HepG2 (cell line): ENCODE measurements around the gene TULP4. TPM values are rescaled to one million over a fixed set of nuclear protein-coding genes. Genes with fewer than 3 reads are reported as not detected.

Experiments
- ATAC-seq: fragments of 200-7000 bp; cut with Tn5 transposase; 3 replicates; pipeline ENCODE4 v1.9.1; 2020; ENCODE audit warnings: mild to moderate bottlenecking, moderate library complexity
- BruUV-seq: library from RNA; stranded (reverse); fragments of 400-500 nt; replicated peaks from 2 replicates; lab custom pipeline; 2021; lab: Mats Ljungman, UMichigan
- CTCF ChIA-PET: fragments of 300-600 bp; formaldehyde crosslinking; extraction: SDS; loops from one replicate; lab custom pipeline; 2021; ENCODE audit warnings: low total read pairs, inconsistent platforms, low intra/inter-chr PET ratio; lab: Yijun Ruan, JAX
- POLR2A ChIA-PET: fragments of 350-600 bp; sonication (Branson Sonifier 250); formaldehyde crosslinking; loops from one replicate; lab custom pipeline; 2020; ENCODE audit warnings: antibody characterized with exemption, inconsistent platforms; lab: Yijun Ruan, JAX
- DNase-seq: peaks from one replicate; pipeline ENCODE4 v3.0.0-alpha.2; 2015; ENCODE audit warnings: low spot score
- FAIRE-seq: peaks from 3 replicates; lab custom pipeline; 2011; peaks lifted over from hg19 to GRCh38; lab: Jason Lieb, UNC
- H2AFZ ChIP-seq: one replicate; pipeline ENCODE4 v1.6.1; 2011; ENCODE audit warnings: low read length, inconsistent platforms
- H3K27ac ChIP-seq: fragments of 300-600 bp; 3 replicates; pipeline ENCODE4 v1.8.0; 2011; ENCODE audit warnings: mixed run types, mild to moderate bottlenecking, mixed read lengths, low read length, inconsistent platforms; ENCODE audit not compliant: insufficient read depth; ENCODE audit errors: extremely low read length
- H3K27me3 ChIP-seq, 2 experiments: fragments of 200-600 bp in 1 of 2; 2 replicates in 1 of 2; 3 replicates in 1 of 2; pipeline versions ENCODE4 v1.6.0 to v1.8.0; 2011; ENCODE audit warnings: low read length in 2 of 2, mild to moderate bottlenecking in 2 of 2, moderate library complexity in 2 of 2, inconsistent platforms in 1 of 2; ENCODE audit not compliant: insufficient read depth in 2 of 2, control insufficient read depth in 1 of 2
- H3K36me3 ChIP-seq, 2 experiments: fragments of 200-600 bp in 1 of 2; replicated peaks in 1 of 2; 2 replicates in 1 of 2; 3 replicates in 1 of 2; pipeline versions ENCODE4 v1.5.1 to v1.8.0; 2011; ENCODE audit warnings: low read length in 2 of 2, inconsistent platforms in 1 of 2; ENCODE audit not compliant: insufficient read depth in 2 of 2, control insufficient read depth in 1 of 2
- H3K4me1 ChIP-seq: 2 replicates; pipeline ENCODE4 v1.5.1; 2012; ENCODE audit warnings: low read length, inconsistent platforms; ENCODE audit not compliant: insufficient read depth
- H3K4me2 ChIP-seq: 2 replicates; pipeline ENCODE4 v1.6.0; 2011; ENCODE audit warnings: low read depth, low read length, inconsistent platforms
- H3K4me3 ChIP-seq, 3 experiments: fragments of 200-600 bp in 1 of 3; sonication (generic), shearing (Covaris generic) in 1 of 3; replicated peaks in 1 of 3; 2 replicates each; pipeline ENCODE4 v1.5.1; 2011 to 2016; ENCODE audit warnings: low read length in 3 of 3, inconsistent platforms in 2 of 3, low read depth in 2 of 3, mild to moderate bottlenecking in 2 of 3, control low read depth in 1 of 3, mixed read lengths in 1 of 3; ENCODE audit not compliant: insufficient read depth in 1 of 3
- H3K79me2 ChIP-seq: one replicate; pipeline ENCODE4 v1.6.1; 2011; ENCODE audit warnings: low read length, inconsistent platforms; ENCODE audit not compliant: insufficient read depth
- H3K9ac ChIP-seq: 2 replicates; pipeline ENCODE4 v1.6.0; 2011; ENCODE audit warnings: mild to moderate bottlenecking, low read depth, low read length, inconsistent platforms; ENCODE audit not compliant: insufficient read depth
- H3K9me3 ChIP-seq: 2 replicates; pipeline ENCODE4 v1.5.1; 2012; ENCODE audit warnings: mild to moderate bottlenecking, low read length
- H4K20me1 ChIP-seq: 2 replicates; pipeline ENCODE4 v1.6.0; 2011; ENCODE audit warnings: inconsistent platforms, mild to moderate bottlenecking, low read length, moderate library complexity; ENCODE audit not compliant: insufficient read depth
- BCL6 ChIP-seq: IDR thresholded peaks from 2 replicates; pipeline ENCODE4 v1.6.1; 2016; ENCODE audit warnings: missing genetic modification reagents, missing compliant biosample characterization
- MAFK ChIP-seq, 2 experiments: IDR thresholded peaks in 1 of 2; conservative IDR thresholded peaks in 1 of 2; 2 replicates each; pipeline ENCODE4 v1.6.1; 2011; ENCODE audit warnings: improper control_type of control experiment in 2 of 2, low read length in 2 of 2
- NR3C1 ChIP-seq: sonication (generic); formaldehyde crosslinking; IDR thresholded peaks from 2 replicates; pipeline ENCODE4 v1.4.0; 2020; ENCODE audit warnings: missing genetic modification reagents
- SYNCRIP ChIP-seq: fragments of 200-400 bp; formaldehyde crosslinking; IDR thresholded peaks from 2 replicates; pipeline ENCODE4 v1.6.1; 2018; ENCODE audit warnings: mild to moderate bottlenecking, low read depth, low read length; ENCODE audit not compliant: insufficient read depth
- ZBTB7B ChIP-seq: sonication (generic); formaldehyde crosslinking; IDR thresholded peaks from 2 replicates; pipeline ENCODE4 v1.4.0; 2020; ENCODE audit warnings: missing genetic modification reagents
- WGBS: methylation state at CpG from one replicate; pipeline ENCODE4 v1.1.6; 2017; ENCODE audit warnings: low lambda C conversion rate; 5-methylcytosine and 5-hydroxymethylcytosine counted together
- in situ Hi-C: cut with HindIII; loops from 2 replicates; pipeline ENCODE4 v1.10.0; 2017; ENCODE audit warnings: low pct_unique_long_range_greater_than_20kb; ENCODE audit not compliant: extremely low pct_ligation_motif_present
- intact Hi-C: fragments of 100-400 bp; cut with micrococcal nuclease; formaldehyde crosslinking; loops from one replicate; pipeline ENCODE4 v1.10.0; 2022; ENCODE audit not compliant: unreplicated experiment
- polyA plus RNA-seq, 8 experiments: library from polyadenylated mRNA; depleted of rRNA in 3 of 8; stranded (reverse) in 7 of 8; unstranded in 1 of 8; fragments of >200 nt; fragmentation: Illumina TruSeq in 4 of 8; extraction: Trizol in 4 of 8; gene quantifications; 2 replicates each; pipeline versions ENCODE4 v1.2.1 to v1.2.3, GENCODE V29; 2011 to 2016; ENCODE audit warnings: low read depth in 4 of 8, missing spikeins in 1 of 8, mixed read lengths in 1 of 8; ENCODE audit not compliant: insufficient read depth in 1 of 8
- total RNA-seq, 5 experiments: library from RNA; depleted of rRNA; stranded (reverse); fragments of >200 nt; fragmentation: Illumina TruSeq; extraction: Trizol; gene quantifications; 2 replicates each; pipeline ENCODE4 v1.2.3, GENCODE V29; 2016; ENCODE audit warnings: low read depth in 1 of 5

TULP4 gene
- total and polyA plus RNA-seq, 2 of the 13 experiments (the other 11 are each of a cell fraction or from before 2014, with no cell fraction given), result 21.1 to 122 TPM

- intact Hi-C loops, result no loop called here
- POLR2A ChIA-PET, result no interaction called here
- H3K9me3 ChIP-seq, result no peaks in the 10 kb centered on the region
- no peak for TF ChIP-seq NR3C1 (CRISPR knock-in tag)
- TF ChIP-seq SYNCRIP, result no peak
- TF ChIP-seq ZBTB7B, result no peak
- TF ChIP-seq, all 625 proteins: peak for 0
- Histone ChIP-seq H3K27me3 (no peaks in the 10 kb centered on the region), H3K4me2 (no peak overlapping the region), H3K79me2 (no peaks in the 10 kb centered on the region), H3K27ac (no peak overlapping the region), H3K4me3 (no peak overlapping the region), H2AFZ (no peak overlapping the region), H3K36me3 (peaks cover 12 to 60% of the 10 kb centered on the region in 2 experiments), H4K20me1 (no peaks in the 10 kb centered on the region), H3K9ac (no peak overlapping the region), H3K4me1 (no peaks in the 10 kb centered on the region)
- in situ Hi-C loops, result no loop called here
- no peak for FAIRE-seq
- no peak for ATAC-seq
- 91% methylated on average over 4 of the region's 4 CpGs for WGBS
- no peak for DNase-seq
- no TSS peak for BruUV-seq
- CTCF ChIA-PET, result no interaction called here
Measured at GRCh38 chr6:158459726-158460125, 147.5 kb downstream of the TULP4 start.

- Histone ChIP-seq H3K4me1 (no peaks in the 10 kb centered on the region), H3K9me3 (no peaks in the 10 kb centered on the region), H3K27me3 (no peaks in the 10 kb centered on the region), H4K20me1 (no peaks in the 10 kb centered on the region), H3K9ac (no peak overlapping the region), H2AFZ (no peak overlapping the region), H3K36me3 (peaks cover 12 to 67% of the 10 kb centered on the region in 2 experiments), H3K4me2 (no peak overlapping the region), H3K27ac (no peak overlapping the region), H3K4me3 (no peak overlapping the region), H3K79me2 (no peaks in the 10 kb centered on the region)
- in situ Hi-C loops, result no loop called here
- 94% methylated on average over 2 of the region's 2 CpGs for WGBS
- ATAC-seq (no peak), FAIRE-seq (no peak), DNase-seq (no peak)
- ChIA-PET CTCF (no interaction called here), POLR2A (no interaction called here)
- BruUV-seq, result no TSS peak
- TF ChIP-seq BCL6 (CRISPR knock-in tag) (no peak), MAFK (conservative IDR thresholded peaks at IDR 0.05 in 1 of 2, IDR thresholded peaks at IDR 0.05 in 1 of 2; ENCODE audit: low read length in 2 of 2) (peak in 1 of 2 experiments; percentile 41; a peak in 2 of 4 replicates)
- intact Hi-C loops, result no loop called here
Measured at GRCh38 chr6:158460602-158461169, 148.4 kb downstream of the TULP4 start.
